ENCODE results near the gene TNP1. TPM values are rescaled to one million over a fixed set of nuclear protein-coding genes. Genes with fewer than 3 reads are reported as not detected.
A peak's percentile ranks its signal among the peaks of the same experiment; 100 is the strongest.

The TNP1 gene
- polyA plus RNA-seq, 3 donors, result not detected

DNA sequence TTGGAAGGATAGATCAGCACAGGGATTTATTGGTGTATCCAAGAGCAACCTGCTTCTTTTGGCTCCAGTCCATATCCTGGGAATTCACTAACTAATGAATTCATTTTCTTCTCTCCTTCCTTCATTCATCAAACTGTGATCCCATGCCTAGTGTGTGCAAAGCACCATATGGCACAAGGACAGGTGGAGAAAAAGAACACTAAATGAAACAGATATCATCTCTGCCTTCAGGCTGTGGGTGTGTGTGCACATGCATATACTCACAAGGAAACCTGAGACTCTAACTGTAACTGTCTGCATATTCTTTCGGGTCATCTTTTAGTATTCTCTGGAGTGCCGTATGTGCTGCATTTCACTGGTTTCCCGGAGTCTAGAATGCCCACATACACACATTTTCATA is 20.2 kb downstream of the TNP1 start:
- 100% methylated on average over 2 of the region's 3 CpGs for WGBS (ENCODE audit: insufficient coverage)
- no peak overlapping the region for H2AFZ ChIP-seq (ENCODE audit: insufficient read depth, low read depth, low read length, poor library complexity, severe bottlenecking)
- intact Hi-C loops (cut with micrococcal nuclease), result no loop called here

DNA sequence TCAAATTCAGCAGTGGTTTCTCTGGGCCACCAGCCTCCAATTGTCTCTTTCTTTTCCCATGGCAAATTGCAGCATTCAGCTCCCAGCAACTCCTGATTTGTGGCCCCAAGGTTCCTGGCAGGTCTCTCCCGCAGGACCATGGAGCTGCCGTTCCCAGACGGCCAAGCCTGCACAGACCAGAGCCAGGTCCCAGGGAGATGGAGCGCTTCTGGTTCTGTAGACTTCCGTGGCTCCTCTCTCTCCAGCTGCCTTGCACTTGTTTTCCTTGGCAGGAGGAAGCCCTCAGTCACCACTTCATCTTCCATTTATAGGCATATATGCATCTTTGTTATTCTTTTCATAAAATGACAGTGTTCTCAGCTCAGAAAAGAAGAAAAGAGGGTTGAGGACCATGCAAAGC is 21.7 kb downstream of the TNP1 start:
- Histone ChIP-seq H3K4me3 (replicated peaks in 1 of 3; ENCODE audit: low read depth in 2 of 3, low read length in 3 of 3) (no peak overlapping the region), H3K79me2 (ENCODE audit: insufficient read depth, low read length) (no peaks in the 10 kb centered on the region), H3K9me3 (replicated peaks in 1 of 2; ENCODE audit: control insufficient read depth in 1 of 2, insufficient read depth in 1 of 2, low read length in 2 of 2) (no peaks in the 10 kb centered on the region), H4K20me1 (ENCODE audit: insufficient read depth, low read length) (no peaks in the 10 kb centered on the region), H2AFZ (ENCODE audit: insufficient read depth, low read depth, low read length, poor library complexity, severe bottlenecking) (no peak overlapping the region), H3K36me3 (replicated peaks in 1 of 2; ENCODE audit: control insufficient read depth in 1 of 2, insufficient read depth in 2 of 2, low read length in 2 of 2) (no peaks in the 10 kb centered on the region), H3K27me3 (ENCODE audit: control insufficient read depth in 2 of 2, insufficient read depth in 2 of 2, low read length in 2 of 2) (no peaks in the 10 kb centered on the region), H3K9ac (ENCODE audit: insufficient read depth, low read length, poor library complexity, severe bottlenecking) (no peak overlapping the region), H3K27ac (ENCODE audit: low read depth in 1 of 2, low read length in 2 of 2) (no peak overlapping the region), H3K4me1 (ENCODE audit: control insufficient read depth in 1 of 2, insufficient read depth in 2 of 2, low read length in 2 of 2) (no peaks in the 10 kb centered on the region), H3K4me2 (replicated peaks; ENCODE audit: extremely low read depth, low read length, poor library complexity, severe bottlenecking) (no peak overlapping the region)
- intact Hi-C loops (cut with micrococcal nuclease), result no loop called here
- Mint-ChIP-seq H3K27ac (peak overlapping the region in 1 of 7 donors; percentile 25), H3K27me3 (ENCODE audit: low read depth in 3 of 3) (peaks cover 4 to 6% (median 4%) of the 10 kb centered on the region in 3 donors), H3K36me3 (no peaks in the 10 kb centered on the region), H3K4me1 (peaks cover 4% of the 10 kb centered on the region), H3K4me3 (no peak overlapping the region), H3K9me3 (peaks cover 0 to 6% (median 0%) of the 10 kb centered on the region in 7 donors)
- TF ChIP-seq, protein P1, sequence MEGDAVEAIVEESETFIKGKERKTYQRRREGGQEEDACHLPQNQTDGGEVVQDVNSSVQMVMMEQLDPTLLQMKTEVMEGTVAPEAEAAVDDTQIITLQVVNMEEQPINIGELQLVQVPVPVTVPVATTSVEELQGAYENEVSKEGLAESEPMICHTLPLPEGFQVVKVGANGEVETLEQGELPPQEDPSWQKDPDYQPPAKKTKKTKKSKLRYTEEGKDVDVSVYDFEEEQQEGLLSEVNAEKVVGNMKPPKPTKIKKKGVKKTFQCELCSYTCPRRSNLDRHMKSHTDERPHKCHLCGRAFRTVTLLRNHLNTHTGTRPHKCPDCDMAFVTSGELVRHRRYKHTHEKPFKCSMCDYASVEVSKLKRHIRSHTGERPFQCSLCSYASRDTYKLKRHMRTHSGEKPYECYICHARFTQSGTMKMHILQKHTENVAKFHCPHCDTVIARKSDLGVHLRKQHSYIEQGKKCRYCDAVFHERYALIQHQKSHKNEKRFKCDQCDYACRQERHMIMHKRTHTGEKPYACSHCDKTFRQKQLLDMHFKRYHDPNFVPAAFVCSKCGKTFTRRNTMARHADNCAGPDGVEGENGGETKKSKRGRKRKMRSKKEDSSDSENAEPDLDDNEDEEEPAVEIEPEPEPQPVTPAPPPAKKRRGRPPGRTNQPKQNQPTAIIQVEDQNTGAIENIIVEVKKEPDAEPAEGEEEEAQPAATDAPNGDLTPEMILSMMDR (IDR thresholded peaks at IDR 0.05), result no peak
- DNase-seq, result no peak
- WGBS (ENCODE audit: insufficient coverage), result 90% methylated on average over 3 of the region's 5 CpGs

More for the DNA sequence above, 20.2 kb downstream of the TNP1 start:
- no peaks in the 10 kb centered on the region for H3K4me1 ChIP-seq (ENCODE audit: control insufficient read depth in 1 of 2, insufficient read depth in 2 of 2, low read length in 2 of 2)
- Mint-ChIP-seq H3K27ac (no peak overlapping the region), H3K4me1 (peaks cover 4% of the 10 kb centered on the region), H3K27me3 (ENCODE audit: low read depth in 3 of 3) (peaks cover 4 to 6% (median 4%) of the 10 kb centered on the region in 3 donors), H3K9me3 (peaks cover 0 to 6% (median 0%) of the 10 kb centered on the region in 7 donors), H3K36me3 (no peaks in the 10 kb centered on the region), H3K4me3 (no peak overlapping the region)
- H4K20me1 ChIP-seq (ENCODE audit: insufficient read depth, low read length), result no peaks in the 10 kb centered on the region
- H3K36me3 ChIP-seq (replicated peaks in 1 of 2; ENCODE audit: control insufficient read depth in 1 of 2, insufficient read depth in 2 of 2, low read length in 2 of 2), result no peaks in the 10 kb centered on the region
- no peak overlapping the region for H3K9ac ChIP-seq (ENCODE audit: insufficient read depth, low read length, poor library complexity, severe bottlenecking)
- no peaks in the 10 kb centered on the region for H3K9me3 ChIP-seq (replicated peaks in 1 of 2; ENCODE audit: control insufficient read depth in 1 of 2, insufficient read depth in 1 of 2, low read length in 2 of 2)
- H3K79me2 ChIP-seq (ENCODE audit: insufficient read depth, low read length), result no peaks in the 10 kb centered on the region
- no peak overlapping the region for H3K4me2 ChIP-seq (replicated peaks; ENCODE audit: extremely low read depth, low read length, poor library complexity, severe bottlenecking)
- H3K27me3 ChIP-seq (ENCODE audit: control insufficient read depth in 2 of 2, insufficient read depth in 2 of 2, low read length in 2 of 2), result no peaks in the 10 kb centered on the region
- DNase-seq, result no peak
- H3K27ac ChIP-seq (ENCODE audit: low read depth in 1 of 2, low read length in 2 of 2), result no peak overlapping the region
- TF ChIP-seq, protein P1 (IDR thresholded peaks at IDR 0.05), result no peak
- H3K4me3 ChIP-seq (replicated peaks in 1 of 3; ENCODE audit: low read depth in 2 of 3, low read length in 3 of 3), result no peak overlapping the region

All from CD14-positive monocyte (primary cell).